SK-N-SH (cell line): ENCODE data around the gene IL37. TPM values are rescaled to one million over a fixed set of nuclear protein-coding genes. Genes with fewer than 3 reads are reported as not detected.

Experiments
- CTCF ChIA-PET: fragments of 300-600, 350-600 bp; formaldehyde crosslinking; extraction: SDS; loops from one replicate; lab custom pipeline; 2021; lab: Yijun Ruan, JAX
- POLR2A ChIA-PET: fragments of 350-600 bp; sonication (Branson Sonifier 250); formaldehyde crosslinking; extraction: SDS; loops from one replicate; lab custom pipeline; 2020; ENCODE audit warnings: antibody characterized with exemption, inconsistent platforms; lab: Yijun Ruan, JAX
- DNase-seq: peaks from one replicate; pipeline ENCODE4 v3.0.0; 2012
- H2AFZ ChIP-seq: fragments of 200-600 bp; sonication (generic); 2 replicates; pipeline ENCODE4 v1.8.1; 2016; ENCODE audit warnings: antibody characterized with exemption, mild to moderate bottlenecking, low read depth
- H3F3A ChIP-seq: fragments of 200-600 bp; sonication (generic); replicated peaks from 2 replicates; pipeline ENCODE3; 2016; ENCODE audit warnings: antibody characterized with exemption, mild to moderate bottlenecking; ENCODE audit not compliant: insufficient read depth
- H3K27ac ChIP-seq, 2 experiments: fragments of 200-500 bp in 1 of 2; fragments of 200-600 bp in 1 of 2; sonication (Bioruptor generic) in 1 of 2; sonication (generic), shearing (Covaris generic) in 1 of 2; 2 replicates each; pipeline versions ENCODE4 v1.5.1 to v1.6.1; 2014 to 2016; ENCODE audit warnings: low read depth in 2 of 2, inconsistent platforms in 1 of 2, low read length in 1 of 2, mild to moderate bottlenecking in 1 of 2, mixed read lengths in 1 of 2
- H3K27me3 ChIP-seq: fragments of 200-600 bp; sonication (generic), shearing (Covaris generic); 2 replicates; pipeline ENCODE4 v1.6.1; 2016; ENCODE audit warnings: mixed run types; ENCODE audit not compliant: insufficient read depth
- H3K36me3 ChIP-seq, 2 experiments: fragments of 200-500 bp in 1 of 2; fragments of 200-600 bp in 1 of 2; sonication (Bioruptor generic) in 1 of 2; sonication (generic) in 1 of 2; replicated peaks in 1 of 2; 2 replicates each; pipeline versions ENCODE3 to v1.5.1; 2014 to 2016; ENCODE audit warnings: low read length in 1 of 2, mild to moderate bottlenecking in 1 of 2; ENCODE audit not compliant: insufficient read depth in 2 of 2, control insufficient read depth in 1 of 2
- H3K4me1 ChIP-seq, 2 experiments: fragments of 200-500 bp in 1 of 2; fragments of 200-600 bp in 1 of 2; sonication (Bioruptor generic) in 1 of 2; sonication (generic), shearing (Covaris generic) in 1 of 2; 2 replicates each; pipeline versions ENCODE4 v1.5.1 to v1.6.1; 2014 to 2016; ENCODE audit warnings: low read depth in 1 of 2, low read length in 1 of 2, mixed run types in 1 of 2; ENCODE audit not compliant: insufficient read depth in 2 of 2, control insufficient read depth in 1 of 2
- H3K4me2 ChIP-seq: fragments of 200-600 bp; sonication (generic), shearing (Covaris generic); 2 replicates; pipeline ENCODE4 v1.6.1; 2017; ENCODE audit warnings: mixed run types
- H3K4me3 ChIP-seq, 2 experiments: fragments of 200-500 bp in 1 of 2; fragments of 200-600 bp in 1 of 2; sonication (Bioruptor generic) in 1 of 2; sonication (generic), shearing (Covaris generic) in 1 of 2; 2 replicates each; pipeline versions ENCODE4 v1.5.1 to v1.8.1; 2014 to 2016; ENCODE audit warnings: low read depth in 2 of 2, inconsistent platforms in 1 of 2, low read length in 1 of 2, mild to moderate bottlenecking in 1 of 2, mixed read lengths in 1 of 2, moderate library complexity in 1 of 2
- H3K79me2 ChIP-seq: fragments of 200-600 bp; sonication (generic); 2 replicates; pipeline ENCODE4 v1.8.1; 2017; ENCODE audit warnings: mild to moderate bottlenecking; ENCODE audit not compliant: insufficient read depth
- H3K9ac ChIP-seq: fragments of 200-600 bp; sonication (generic); 2 replicates; pipeline ENCODE4 v1.6.1; 2017; ENCODE audit warnings: mixed run types
- H3K9me2 ChIP-seq: fragments of 200-600 bp; sonication (generic); 2 replicates; pipeline ENCODE4 v1.6.1; 2017; ENCODE audit warnings: mixed run types
- H3K9me3 ChIP-seq: fragments of 200-600 bp; sonication (generic); 2 replicates; pipeline ENCODE4 v1.6.1; 2017; ENCODE audit warnings: mixed run types, mild to moderate bottlenecking, moderate library complexity
- H4K20me1 ChIP-seq: fragments of 200-600 bp; sonication (generic); 2 replicates; pipeline ENCODE4 v1.6.1; 2017; ENCODE audit warnings: mild to moderate bottlenecking, mixed run types; ENCODE audit not compliant: insufficient read depth
- EP300 ChIP-seq, 2 experiments: IDR thresholded peaks; 2 replicates each; pipeline versions ENCODE4 v1.4.0 to v1.6.1; 2012; ENCODE audit warnings: borderline replicate concordance in 1 of 2, low read depth in 1 of 2, low read length in 1 of 2
- IRF3 ChIP-seq: fragments of 150-350 bp; IDR thresholded peaks from 2 replicates; pipeline ENCODE4 v1.6.1; 2016; ENCODE audit warnings: mild to moderate bottlenecking, low read depth, low read length
- PBX3 ChIP-seq: IDR thresholded peaks from 2 replicates; pipeline ENCODE4; 2012
- REST ChIP-seq: IDR thresholded peaks from 2 replicates; pipeline ENCODE4 v1.6.1; 2012; ENCODE audit warnings: mild to moderate bottlenecking, low read depth, low read length, moderate library complexity
- RFX5 ChIP-seq: IDR thresholded peaks from 2 replicates; pipeline ENCODE4 v1.6.1; 2012; ENCODE audit warnings: mild to moderate bottlenecking, improper control_type of control experiment, low read length
- WGBS: methylation state at CpG from one replicate; pipeline ENCODE4 v1.1.6; 2017; ENCODE audit warnings: low lambda C conversion rate; 5-methylcytosine and 5-hydroxymethylcytosine counted together
- polyA plus RNA-seq, 3 experiments: library from polyadenylated mRNA; depleted of rRNA; stranded (reverse); fragments of >200 nt; gene quantifications; 2 replicates each; pipeline ENCODE4 v1.2.3, GENCODE V29; 2012

IL37 gene
- polyA plus RNA-seq, 1 of the 3 experiments (the other 2 are of a cell fraction), result not detected

GRCh38 chr2:112957511-112957910 lies 46.5 kb downstream of the IL37 start:
- POLR2A ChIA-PET, result no interaction called here

More at GRCh38 chr2:112957511-112957910, 46.5 kb downstream of the IL37 start:
- H3K27ac ChIP-seq, result no peak overlapping the region
- no peak for DNase-seq
- H3K4me1 ChIP-seq, result no peaks in the 10 kb centered on the region; a peak in 1 of 4 replicates
- H3K9me3 ChIP-seq, result no peaks in the 10 kb centered on the region
- no peaks in the 10 kb centered on the region for H3F3A ChIP-seq
- H3K9me2 ChIP-seq, result no peaks in the 10 kb centered on the region
- TF ChIP-seq EP300 (IDR thresholded peaks at IDR 0.05; ENCODE audit: borderline replicate concordance in 1 of 2, low read depth in 1 of 2, low read length in 1 of 2), result no peak
- TF ChIP-seq REST, result no peak
- TF ChIP-seq PBX3, result no peak
- TF ChIP-seq IRF3, result no peak
- TF ChIP-seq RFX5, result no peak
- no peak overlapping the region for H2AFZ ChIP-seq
- no peak overlapping the region for H3K9ac ChIP-seq
- 83% methylated on average over 3 of the region's 3 CpGs for WGBS
- CTCF ChIA-PET, result interaction anchor here (0.6 to 5.3 kb wide), 4 partner anchors 16 to 357 kb away, joined by 3 to 46 read pairs (median 10); no protein-coding TSS in a partner anchor
- H3K4me3 ChIP-seq, result no peak overlapping the region
- H4K20me1 ChIP-seq, result no peaks in the 10 kb centered on the region
- no peaks in the 10 kb centered on the region for H3K79me2 ChIP-seq
- peaks cover 43% of the 10 kb centered on the region; the same call in 1 of the 2 replicates for H3K27me3 ChIP-seq
- no peaks in the 10 kb centered on the region for H3K36me3 ChIP-seq
- H3K4me2 ChIP-seq, result no peak overlapping the region
